Fibroblast of the aortic adventitia (primary cell): Measurements from ENCODE around the gene P2RX1. TPM values are rescaled to one million over a fixed set of nuclear protein-coding genes. Genes with fewer than 3 reads are reported as not detected.

ENCODE experiments used
- DNase-seq: peaks from one replicate; pipeline ENCODE4 v3.0.0-alpha.2; 2010; ENCODE audit warnings: low read depth
- H3K4me3 ChIP-seq: 2 replicates; pipeline ENCODE4 v1.5.1; 2011; ENCODE audit warnings: low read depth, mild to moderate bottlenecking, control low read depth, low read length, moderate library complexity
- CTCF ChIP-seq: IDR thresholded peaks from 2 replicates; pipeline ENCODE4 v1.5.1; 2011; ENCODE audit warnings: mild to moderate bottlenecking, low read length, control low read depth, inconsistent platforms; ENCODE audit not compliant: insufficient read depth
- total RNA-seq: library from RNA; depleted of rRNA; stranded (reverse); fragments of >200 nt; gene quantifications from 2 replicates; pipeline ENCODE4 v1.2.3, GENCODE V29; 2012; ENCODE audit warnings: low replicate concordance

The P2RX1 gene
- total RNA-seq, 1 donor: not detected

- H3K4me3 ChIP-seq: no peak overlapping the region
- TF ChIP-seq CTCF: no peak
- no peak for DNase-seq
Observed at GRCh38 chr17:3852561-3852960, 63.7 kb downstream of the P2RX1 start.

- no peak for DNase-seq
- TF ChIP-seq CTCF: no peak
- no peak overlapping the region for H3K4me3 ChIP-seq
Observed at GRCh38 chr17:3851461-3852100, 64.7 kb downstream of the P2RX1 start.

GRCh38 chr17:3848229-3848835, 67.9 kb downstream of the P2RX1 start:
- H3K4me3 ChIP-seq: no peak overlapping the region
- no peak for DNase-seq
- TF ChIP-seq CTCF: no peak

GRCh38 chr17:3847165-3847670, 69.0 kb downstream of the P2RX1 start:
- no peak overlapping the region for H3K4me3 ChIP-seq
- no peak for DNase-seq
- no peak for TF ChIP-seq CTCF

Other genes starting within 250 kb of the P2RX1 start
- gene TAX1BP3, start 247.9 kb downstream of the P2RX1 start, total RNA-seq: 87.5 and 222 TPM in 2 replicates
- gene EMC6, start 247.7 kb downstream of the P2RX1 start, total RNA-seq: 17.9 TPM in 1 of 2 replicates, not detected in the other
- gene P2RX5, start 220.3 kb downstream of the P2RX1 start, total RNA-seq: 0.27 and 1.2 TPM in 2 replicates
- 0.49 and 10.5 TPM in 2 replicates for gene HASPIN, start 192.6 kb downstream of the P2RX1 start, total RNA-seq
- gene ITGAE, start 115.3 kb downstream of the P2RX1 start, total RNA-seq: 19.7 and 37.4 TPM in 2 replicates
- 17.1 and 22.9 TPM in 2 replicates for gene NCBP3, start 70.2 kb downstream of the P2RX1 start, total RNA-seq
- gene CAMKK1, start 23.4 kb downstream of the P2RX1 start, total RNA-seq: 8.3 and 17.7 TPM in 2 replicates
- 2.0 and 2.3 TPM in 2 replicates for gene ATP2A3, start 48.0 kb upstream of the P2RX1 start, total RNA-seq
- 39.4 and 41.4 TPM in 2 replicates for gene ZZEF1, start 226.6 kb upstream of the P2RX1 start, total RNA-seq
- gene CYB5D2, start 226.7 kb upstream of the P2RX1 start, total RNA-seq: 29.6 and 57.9 TPM in 2 replicates